22Rv1 (cell line): ENCODE measurements around the gene TPMT.
A peak's percentile ranks its signal among the peaks of the same experiment; 100 is the strongest.

ENCODE experiments used
- H3K27ac ChIP-seq: fragments of 450-650 bp; 2 replicates; pipeline ENCODE4 v1.5.1; 2017
- ZFX ChIP-seq: fragments of 450-650 bp; IDR thresholded peaks from 2 replicates; pipeline ENCODE4 v1.6.1; 2017; ENCODE audit warnings: antibody characterized with exemption, borderline replicate concordance
- TF ChIP-seq, protein P1 (sequence below): fragments of 450-650 bp; IDR thresholded peaks from 2 replicates; pipeline ENCODE4 v1.5.1; 2017; ENCODE audit warnings: mild to moderate bottlenecking

The TPMT gene

GRCh38 chr6:18122128-18123093, 32.5 kb downstream of the TPMT start, which contains the start of gene NHLRC1:
Gene NHLRC1, minus strand, starts transcription at chr6:18122677. Its CDS starts 71 bp downstream, at chr6:18122606.
- TF ChIP-seq ZFX = no peak
- TF ChIP-seq, protein P1, sequence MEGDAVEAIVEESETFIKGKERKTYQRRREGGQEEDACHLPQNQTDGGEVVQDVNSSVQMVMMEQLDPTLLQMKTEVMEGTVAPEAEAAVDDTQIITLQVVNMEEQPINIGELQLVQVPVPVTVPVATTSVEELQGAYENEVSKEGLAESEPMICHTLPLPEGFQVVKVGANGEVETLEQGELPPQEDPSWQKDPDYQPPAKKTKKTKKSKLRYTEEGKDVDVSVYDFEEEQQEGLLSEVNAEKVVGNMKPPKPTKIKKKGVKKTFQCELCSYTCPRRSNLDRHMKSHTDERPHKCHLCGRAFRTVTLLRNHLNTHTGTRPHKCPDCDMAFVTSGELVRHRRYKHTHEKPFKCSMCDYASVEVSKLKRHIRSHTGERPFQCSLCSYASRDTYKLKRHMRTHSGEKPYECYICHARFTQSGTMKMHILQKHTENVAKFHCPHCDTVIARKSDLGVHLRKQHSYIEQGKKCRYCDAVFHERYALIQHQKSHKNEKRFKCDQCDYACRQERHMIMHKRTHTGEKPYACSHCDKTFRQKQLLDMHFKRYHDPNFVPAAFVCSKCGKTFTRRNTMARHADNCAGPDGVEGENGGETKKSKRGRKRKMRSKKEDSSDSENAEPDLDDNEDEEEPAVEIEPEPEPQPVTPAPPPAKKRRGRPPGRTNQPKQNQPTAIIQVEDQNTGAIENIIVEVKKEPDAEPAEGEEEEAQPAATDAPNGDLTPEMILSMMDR = peak; percentile 94
- H3K27ac ChIP-seq = peak within 1 kb of the TSS; percentile 70

GRCh38 chr6:18121580-18122127, 33.2 kb downstream of the TPMT start:
- peak overlapping the region; percentile 70; the same call in 1 of the 2 replicates for H3K27ac ChIP-seq
- TF ChIP-seq, protein P1 = no peak
- no peak for TF ChIP-seq ZFX

DNA sequence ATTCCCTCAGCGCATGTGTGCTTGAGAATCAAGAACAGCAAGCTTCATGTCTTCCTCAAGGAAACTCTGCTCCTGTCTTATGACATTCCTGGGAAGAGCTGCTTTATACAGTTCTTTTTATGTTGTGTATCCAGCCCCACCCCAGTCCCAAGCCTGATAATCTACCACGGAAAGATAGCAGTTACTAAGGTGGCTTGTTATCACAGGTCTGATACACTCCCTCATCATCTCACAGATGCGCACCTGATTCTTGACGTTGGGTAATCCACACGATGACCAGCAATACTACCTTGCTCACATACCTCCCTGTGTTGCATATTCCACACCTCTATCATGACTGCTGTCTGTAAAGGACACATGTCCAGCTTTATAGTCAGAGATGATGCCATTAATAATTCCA, 35.6 kb downstream of the TPMT start:
- no peak overlapping the region for H3K27ac ChIP-seq
- no peak for TF ChIP-seq ZFX
- TF ChIP-seq, protein P1 = no peak

- H3K27ac ChIP-seq = no peak overlapping the region
- TF ChIP-seq, protein P1 = no peak
- no peak for TF ChIP-seq ZFX
Observed at GRCh38 chr6:18118330-18118729, 36.5 kb downstream of the TPMT start.

DNA sequence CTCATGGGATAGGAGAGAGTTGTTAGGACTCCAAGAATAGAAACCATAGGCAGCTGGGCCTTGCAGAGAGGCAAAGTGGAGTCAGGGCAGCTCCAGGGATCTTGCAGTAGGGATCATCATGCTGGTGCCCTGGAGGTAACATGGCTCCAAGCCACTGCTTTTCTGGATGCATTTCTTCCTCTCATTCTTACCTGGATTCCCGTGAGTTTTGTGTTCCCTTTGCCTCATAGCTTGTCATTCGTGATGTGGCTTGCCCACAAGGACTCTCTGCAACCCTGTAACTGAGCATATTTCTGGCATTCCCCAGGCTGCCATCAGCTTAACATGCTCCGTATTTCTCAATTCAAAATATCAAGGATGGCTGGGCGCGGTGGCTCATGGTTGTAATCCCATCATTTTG, 37.7 kb downstream of the TPMT start:
- no peak overlapping the region for H3K27ac ChIP-seq
- no peak for TF ChIP-seq ZFX
- TF ChIP-seq, protein P1 = no peak

DNA sequence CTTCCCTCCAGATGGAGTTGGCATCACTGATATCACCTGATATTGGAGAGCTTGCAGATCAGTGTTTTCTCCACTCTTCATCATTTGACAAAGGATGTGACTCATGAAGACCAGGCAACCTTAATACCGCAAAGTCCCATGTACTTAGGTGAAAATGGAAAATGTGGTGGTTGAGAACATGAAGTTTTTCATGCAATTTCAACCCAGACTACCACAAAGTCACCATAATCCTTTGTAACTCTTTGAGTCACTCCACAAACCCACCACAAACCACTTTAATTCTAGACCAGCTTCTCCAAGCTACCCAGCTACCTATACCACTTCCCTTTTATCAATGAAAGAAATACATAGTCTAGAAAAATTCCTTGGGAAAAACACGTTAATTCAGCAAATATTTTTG, 39.5 kb downstream of the TPMT start:
- TF ChIP-seq, protein P1 = no peak
- no peak for TF ChIP-seq ZFX
- no peak overlapping the region for H3K27ac ChIP-seq

DNA sequence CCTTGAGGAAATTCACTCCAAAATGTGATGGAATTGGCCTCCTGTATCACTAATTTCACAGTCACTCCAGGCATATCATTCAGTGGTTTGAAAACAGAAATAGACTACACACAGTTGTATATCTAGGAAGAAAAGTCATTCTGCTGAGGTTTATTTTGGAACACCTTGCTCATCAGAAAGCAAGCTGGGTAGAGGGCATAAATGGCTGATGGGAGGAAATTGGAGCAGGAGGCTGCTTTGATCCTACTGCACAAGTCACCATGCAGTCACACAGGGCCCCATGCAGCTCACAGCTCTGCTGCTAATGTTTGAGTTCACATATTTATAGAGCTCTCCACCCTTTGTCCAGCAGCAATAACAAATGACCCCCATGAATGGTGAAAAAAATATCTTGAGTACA, 44.7 kb downstream of the TPMT start:
- no peak for TF ChIP-seq ZFX
- TF ChIP-seq, protein P1 = no peak
- no peak overlapping the region for H3K27ac ChIP-seq
